Measurements from ENCODE around the gene TACC3.

- TF ChIP-seq PRDM15 (CRISPR knock-in tag; IDR thresholded peaks at IDR 0.05) = no peak
- TF ChIP-seq TP53 (CRISPR knock-in tag; IDR thresholded peaks at IDR 0.05) = no peak
Measured at GRCh38 chr4:1770245-1770644, 48.9 kb downstream of the TACC3 start.

All from WTC11 (cell line).